Psoas muscle (tissue), 8 donors: ENCODE results near the gene NRAS. TPM values are rescaled to one million over a fixed set of nuclear protein-coding genes. Genes with fewer than 3 reads are reported as not detected.
A peak's percentile ranks its signal among the peaks of the same experiment; 100 is the strongest.

Source experiments
- ATAC-seq, 4 donors: fragments of 200-7000 bp; cut with Tn5 transposase; one replicate each; pipeline ENCODE4 v1.9.1; 2020; ENCODE audit warnings: moderate library complexity in 3 of 4, mild to moderate bottlenecking in 2 of 4
- DNase-seq, 2 donors: peaks; one replicate each; pipeline ENCODE4 v3.0.0-alpha.2; 2020
- H3K27ac ChIP-seq: fragments of 200-600 bp; one replicate; pipeline ENCODE4 v1.8.0; 2022
- H3K27me3 ChIP-seq, 3 donors: fragments of 200-600 bp in 1 of 3; one replicate each; pipeline versions ENCODE4 v1.6.1 to v1.8.0; 2013 to 2022; ENCODE audit warnings: low read length in 2 of 3, mild to moderate bottlenecking in 2 of 3, moderate library complexity in 1 of 3; ENCODE audit not compliant: insufficient read depth in 3 of 3
- H3K36me3 ChIP-seq, 2 donors: fragments of 200-600 bp in 1 of 2; one replicate each; pipeline versions ENCODE4 v1.6.1 to v1.8.0; 2013 to 2022; ENCODE audit warnings: low read depth in 1 of 2, mild to moderate bottlenecking in 1 of 2, moderate library complexity in 1 of 2; ENCODE audit not compliant: insufficient read depth in 1 of 2
- H3K4me1 ChIP-seq: fragments of 200-600 bp; one replicate; pipeline ENCODE4 v1.8.0; 2022
- H3K4me3 ChIP-seq: fragments of 200-600 bp; one replicate; pipeline ENCODE4 v1.8.0; 2022; ENCODE audit warnings: mild to moderate bottlenecking
- H3K9me3 ChIP-seq: fragments of 200-600 bp; one replicate; pipeline ENCODE4 v1.8.0; 2022
- CTCF ChIP-seq: fragments of 200-600 bp; IDR thresholded peaks from one replicate; pipeline ENCODE4 v1.8.0; 2022; ENCODE audit warnings: antibody characterized with exemption
- WGBS, 3 donors: extraction: QIAGEN DNeasy Blood & Tissue Kit; methylation state at CpG; one replicate each; pipeline versions ENCODE4 v1.1.6 to v1.1.7; 2013; 5-methylcytosine and 5-hydroxymethylcytosine counted together
- intact Hi-C, 2 donors: fragments of 100-400 bp; cut with DNase I; formaldehyde crosslinking; loops; one replicate each; pipeline versions ENCODE4 v1.11.0 to v1.14.2; 2022
- polyA plus RNA-seq, 3 donors: library from polyadenylated mRNA; stranded (reverse); fragments of 200-250 nt; gene quantifications; one replicate each; pipeline ENCODE4 v1.2.3, GENCODE V29; 2013
- total RNA-seq, 4 donors: library from RNA; stranded (reverse); fragmentation: NEBNext Ultra II Directional in 2 of 4; extraction: Animal tissue kit (Norgen Biotek cat#: 25700) in 2 of 4; gene quantifications; one replicate each; pipeline versions ENCODE4 v1.2.1 to v1.2.4, GENCODE V29; 2021 to 2023
- donor health status: healthy with polysubstance abuse.
- donor health status: DM: no; HTN: no; CAD: no; lungs with moderate emphysema.
- donor health status: Bipolar disorder and iron deficiency.
- donor health status: healthy.
- donor health status: DM: yes; HTN: yes; CAD: no.
- donor health status: DM: no; HTN: no; CAD: no.
- donor health status: DM: no; HTN: no; CAD: no.
- donor health status: DM: yes; HTN: yes; CAD: no.

Gene NRAS
- total and polyA plus RNA-seq, 7 donors, result 3.6 to 15.8 (median 5.9) TPM

- DNase-seq (no peak), ATAC-seq (peak; percentile 74 to 91 (median 88))
- TF ChIP-seq CTCF, result no peak
- H3K4me1 ChIP-seq, result peaks cover 31% of the 10 kb centered on the region
- H3K9me3 ChIP-seq, result no peaks in the 10 kb centered on the region
- H3K4me3 ChIP-seq, result peak overlapping the region; percentile 17
- H3K27me3 ChIP-seq, result no peaks in the 10 kb centered on the region
- peaks cover 2 to 29% of the 10 kb centered on the region in 2 donors for H3K36me3 ChIP-seq
- intact Hi-C loops, result no loop called here
- 35 to 58% (median 35%) methylated on average over 5 of the region's 5 CpGs for WGBS, 3 donors
- peak overlapping the region; percentile 94 for H3K27ac ChIP-seq
Measured at GRCh38 chr1:114702737-114703136, 13.8 kb downstream of the NRAS start.

- Histone ChIP-seq H3K4me1 (peaks cover 31% of the 10 kb centered on the region), H3K9me3 (no peaks in the 10 kb centered on the region), H3K4me3 (no peak overlapping the region), H3K36me3 (peaks cover 0 to 21% of the 10 kb centered on the region in 2 donors), H3K27ac (peak overlapping the region; percentile 94), H3K27me3 (no peaks in the 10 kb centered on the region)
- no peak for TF ChIP-seq CTCF
- peak in 3 of 4 donors; percentile 39 to 53 (median 44) for ATAC-seq
- intact Hi-C loops, result no loop called here
- WGBS, 3 donors, result 17 to 21% (median 18%) methylated on average over 2 of the region's 2 CpGs
- no peak for DNase-seq
Measured at GRCh38 chr1:114701931-114702330, 14.6 kb downstream of the NRAS start.

GRCh38 chr1:114700036-114700600 is 16.5 kb downstream of the NRAS start:
- intact Hi-C loops, result no loop called here
- ATAC-seq, result no peak
- H3K4me1 ChIP-seq, result peaks cover 38% of the 10 kb centered on the region
- 51 to 64% (median 53%) methylated on average over 4 of the region's 4 CpGs for WGBS, 3 donors
- TF ChIP-seq CTCF, result no peak
- H3K36me3 ChIP-seq, result peaks cover 0 to 4% of the 10 kb centered on the region in 2 donors
- H3K27me3 ChIP-seq, result no peaks in the 10 kb centered on the region
- peak overlapping the region; percentile 94 for H3K27ac ChIP-seq
- no peaks in the 10 kb centered on the region for H3K9me3 ChIP-seq
- no peak overlapping the region for H3K4me3 ChIP-seq
- DNase-seq, result no peak

GRCh38 chr1:114696810-114697209 is 19.8 kb downstream of the NRAS start:
- no peaks in the 10 kb centered on the region for H3K27me3 ChIP-seq
- H3K27ac ChIP-seq, result peak overlapping the region; percentile 94
- H3K9me3 ChIP-seq, result no peaks in the 10 kb centered on the region
- intact Hi-C loops, result no loop called here
- H3K4me3 ChIP-seq, result no peak overlapping the region
- ATAC-seq (no peak), DNase-seq (no peak)
- peaks cover 0 to 8% of the 10 kb centered on the region in 2 donors for H3K36me3 ChIP-seq
- peaks cover 21% of the 10 kb centered on the region for H3K4me1 ChIP-seq
- TF ChIP-seq CTCF, result no peak
